Measurements from ENCODE around the gene MYH7B. TPM values are rescaled to one million over a fixed set of nuclear protein-coding genes. Genes with fewer than 3 reads are reported as not detected.
A peak's percentile ranks its signal among the peaks of the same experiment; 100 is the strongest.

The MYH7B gene
- total and polyA plus RNA-seq, 7 donors: 5.7 to 101 (median 11.5) TPM

DNA sequence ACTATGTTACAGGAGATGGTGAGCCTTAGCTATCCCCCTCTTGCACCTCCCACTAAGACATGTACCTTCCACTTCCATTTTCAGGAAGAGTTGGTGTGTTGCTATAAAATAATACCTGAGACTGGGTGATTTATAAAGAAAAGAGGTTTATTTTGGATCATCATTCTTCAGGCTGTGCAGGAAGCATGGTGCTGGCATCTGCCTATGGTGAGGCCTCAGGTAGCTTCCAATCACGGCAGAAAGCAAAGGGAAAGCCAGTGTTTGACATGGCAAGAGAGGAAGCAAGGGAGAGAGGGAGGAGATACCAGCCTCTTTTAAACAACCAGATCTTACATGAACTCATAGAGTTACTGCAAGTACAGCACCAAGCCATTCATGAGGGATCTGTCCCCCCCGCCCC is 32.3 kb upstream of the MYH7B start:
- ATAC-seq (no peak), DNase-seq (no peak)
- no peaks in the 10 kb centered on the region for H3K9me3 ChIP-seq
- WGBS, 3 donors: 91 to 96% (median 92%) methylated on average over 2 of the region's 2 CpGs
- H3K27ac ChIP-seq: peak overlapping the region; percentile 87
- no peak for TF ChIP-seq CTCF (IDR thresholded peaks at IDR 0.05)
- H3K4me3 ChIP-seq: no peak overlapping the region
- no peaks in the 10 kb centered on the region for H3K27me3 ChIP-seq (ENCODE audit: insufficient read depth in 3 of 3, low read length in 2 of 3)
- intact Hi-C loops (cut with DNase I): no loop called here
- peaks cover 4 to 84% of the 10 kb centered on the region in 2 donors for H3K36me3 ChIP-seq (ENCODE audit: insufficient read depth in 1 of 2, low read depth in 1 of 2)
- H3K4me1 ChIP-seq: peaks cover 34% of the 10 kb centered on the region

DNA sequence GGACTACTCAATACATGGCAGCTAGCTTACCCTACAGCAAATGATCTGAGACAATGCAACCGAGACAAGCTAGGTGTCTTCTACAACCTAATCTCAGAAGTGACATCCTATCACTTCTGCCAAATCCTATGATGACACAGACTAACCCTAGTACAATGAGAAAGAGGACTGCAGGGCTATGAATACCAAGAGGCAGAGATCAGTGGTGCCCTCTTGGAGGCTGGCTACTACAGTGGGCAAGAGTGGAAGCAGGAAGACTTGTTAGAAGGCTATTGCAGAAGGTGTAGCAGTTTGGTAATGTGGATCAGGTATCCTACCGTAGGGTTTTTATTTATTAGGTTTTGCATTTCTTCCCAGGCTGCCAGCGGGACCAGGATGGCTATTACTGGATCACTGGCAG is 30.3 kb upstream of the MYH7B start:
- WGBS, 3 donors: 28 to 53% (median 39%) methylated on average over 3 of the region's 3 CpGs
- ATAC-seq (peak; percentile 58 to 73 (median 64)), DNase-seq (no peak)
- Histone ChIP-seq H3K27me3 (ENCODE audit: insufficient read depth in 3 of 3, low read length in 2 of 3) (no peaks in the 10 kb centered on the region), H3K36me3 (ENCODE audit: insufficient read depth in 1 of 2, low read depth in 1 of 2) (peaks cover 2 to 86% of the 10 kb centered on the region in 2 donors), H3K27ac (peak overlapping the region; percentile 87), H3K4me1 (peaks cover 34% of the 10 kb centered on the region), H3K9me3 (no peaks in the 10 kb centered on the region), H3K4me3 (no peak overlapping the region)
- intact Hi-C loops (cut with DNase I): no loop called here
- TF ChIP-seq CTCF (IDR thresholded peaks at IDR 0.05): no peak

DNA sequence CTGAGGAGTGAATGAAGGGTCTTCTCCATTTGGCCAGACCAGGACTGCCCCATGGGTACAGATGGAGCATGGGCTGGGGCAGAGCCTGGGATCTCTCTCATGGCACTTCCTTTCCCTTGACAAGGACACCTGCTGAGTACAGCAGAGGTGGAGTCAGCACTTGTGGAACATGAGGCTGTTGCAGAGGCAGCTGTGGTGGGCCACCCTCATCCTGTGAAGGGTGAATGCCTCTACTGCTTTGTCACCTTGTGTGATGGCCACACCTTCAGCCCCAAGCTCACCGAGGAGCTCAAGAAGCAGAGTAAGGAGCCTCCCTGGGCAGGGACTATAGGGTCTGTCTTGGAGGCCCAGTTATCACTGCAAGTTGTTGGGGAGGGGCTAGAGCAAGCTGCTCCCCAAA is 29.7 kb upstream of the MYH7B start:
- DNase-seq: no peak
- H3K36me3 ChIP-seq (ENCODE audit: insufficient read depth in 1 of 2, low read depth in 1 of 2): peaks cover 2 to 87% of the 10 kb centered on the region in 2 donors
- TF ChIP-seq CTCF (IDR thresholded peaks at IDR 0.05): no peak
- peaks cover 34% of the 10 kb centered on the region for H3K4me1 ChIP-seq
- 81 to 95% (median 95%) methylated on average over 1 of the region's 1 CpG for WGBS, 3 donors
- H3K27ac ChIP-seq: peak overlapping the region; percentile 87
- intact Hi-C loops (cut with DNase I): no loop called here
- no peak overlapping the region for H3K4me3 ChIP-seq
- peak in 1 of 4 donors; percentile 6 for ATAC-seq
- H3K27me3 ChIP-seq (ENCODE audit: insufficient read depth in 3 of 3, low read length in 2 of 3): no peaks in the 10 kb centered on the region
- no peaks in the 10 kb centered on the region for H3K9me3 ChIP-seq

DNA sequence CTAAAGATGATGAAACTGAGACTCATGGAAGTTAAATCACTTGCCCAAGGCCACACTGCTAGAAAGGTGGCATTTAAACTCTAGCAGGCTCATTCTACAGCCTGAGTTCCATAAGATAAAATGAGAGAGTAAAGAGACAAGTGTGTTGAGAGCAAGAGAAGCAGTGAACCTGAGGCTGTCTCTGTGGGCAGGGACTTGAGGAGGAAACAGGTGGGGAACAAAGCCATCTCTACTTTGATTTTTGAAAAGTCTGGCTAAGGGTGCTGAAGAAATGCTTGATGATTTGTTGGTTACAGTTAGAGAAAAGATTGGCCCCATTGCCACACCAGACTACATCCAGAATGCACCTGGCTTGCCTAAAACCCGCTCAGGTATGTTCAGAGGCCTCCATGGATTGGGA is 29.1 kb upstream of the MYH7B start:
- H3K4me3 ChIP-seq: no peak overlapping the region
- no peak for TF ChIP-seq CTCF (IDR thresholded peaks at IDR 0.05)
- no peaks in the 10 kb centered on the region for H3K9me3 ChIP-seq
- peaks cover 2 to 87% of the 10 kb centered on the region in 2 donors for H3K36me3 ChIP-seq (ENCODE audit: insufficient read depth in 1 of 2, low read depth in 1 of 2)
- no peak for DNase-seq
- intact Hi-C loops (cut with DNase I): no loop called here
- no peak for ATAC-seq
- no peaks in the 10 kb centered on the region for H3K27me3 ChIP-seq (ENCODE audit: insufficient read depth in 3 of 3, low read length in 2 of 3)
- peak overlapping the region; percentile 87 for H3K27ac ChIP-seq
- WGBS, 3 donors: 92 to 100% (median 100%) methylated on average over 1 of the region's 1 CpG
- peaks cover 29% of the 10 kb centered on the region for H3K4me1 ChIP-seq

DNA sequence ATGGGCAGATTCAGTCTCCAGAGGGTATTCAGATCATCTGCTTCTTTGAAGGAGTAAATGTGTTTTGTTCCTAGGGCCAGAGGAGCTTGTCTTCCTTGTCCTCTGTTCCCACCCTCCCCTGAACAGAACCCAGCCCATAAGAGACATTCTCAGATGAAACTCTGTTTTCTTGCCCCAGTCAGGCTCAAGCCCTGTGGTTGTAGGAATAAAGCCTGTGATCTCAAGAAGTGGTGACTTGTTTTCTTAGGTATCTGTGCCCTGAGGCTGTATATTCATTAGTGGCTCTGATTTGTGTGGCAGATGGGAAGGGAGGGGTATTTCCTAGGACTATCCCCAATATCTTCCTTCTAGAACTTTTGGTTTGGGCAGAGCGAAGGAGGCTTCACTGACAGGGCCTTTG is 27.9 kb upstream of the MYH7B start:
- DNase-seq: no peak
- Histone ChIP-seq H3K27ac (no peak overlapping the region), H3K9me3 (no peaks in the 10 kb centered on the region), H3K4me1 (peaks cover 18% of the 10 kb centered on the region), H3K27me3 (ENCODE audit: insufficient read depth in 3 of 3, low read length in 2 of 3) (no peaks in the 10 kb centered on the region), H3K36me3 (ENCODE audit: insufficient read depth in 1 of 2, low read depth in 1 of 2) (peaks cover 2 to 90% of the 10 kb centered on the region in 2 donors), H3K4me3 (no peak overlapping the region)
- WGBS, 3 donors: 91 to 100% (median 91%) methylated on average over 1 of the region's 1 CpG
- no peak for TF ChIP-seq CTCF (IDR thresholded peaks at IDR 0.05)
- intact Hi-C loops (cut with DNase I): no loop called here
- no peak for ATAC-seq
